PC-3 (cell line): Measurements from ENCODE around the gene SLC35E3.

Experiments used
- EZH2 ChIP-seq: fragments of 300-600 bp; sonication (generic); IDR thresholded peaks from one replicate; pipeline ENCODE4 v1.6.1; 2017; ENCODE audit warnings: antibody characterized with exemption, mild to moderate bottlenecking, low read length; ENCODE audit not compliant: unreplicated experiment
- TF ChIP-seq, protein P1 (sequence below): fragments of 300-600 bp; sonication (generic); conservative IDR thresholded peaks from 2 replicates; pipeline ENCODE4 v1.5.1; 2017; ENCODE audit warnings: antibody characterized with exemption, low read depth, mild to moderate bottlenecking, low read length

DNA sequence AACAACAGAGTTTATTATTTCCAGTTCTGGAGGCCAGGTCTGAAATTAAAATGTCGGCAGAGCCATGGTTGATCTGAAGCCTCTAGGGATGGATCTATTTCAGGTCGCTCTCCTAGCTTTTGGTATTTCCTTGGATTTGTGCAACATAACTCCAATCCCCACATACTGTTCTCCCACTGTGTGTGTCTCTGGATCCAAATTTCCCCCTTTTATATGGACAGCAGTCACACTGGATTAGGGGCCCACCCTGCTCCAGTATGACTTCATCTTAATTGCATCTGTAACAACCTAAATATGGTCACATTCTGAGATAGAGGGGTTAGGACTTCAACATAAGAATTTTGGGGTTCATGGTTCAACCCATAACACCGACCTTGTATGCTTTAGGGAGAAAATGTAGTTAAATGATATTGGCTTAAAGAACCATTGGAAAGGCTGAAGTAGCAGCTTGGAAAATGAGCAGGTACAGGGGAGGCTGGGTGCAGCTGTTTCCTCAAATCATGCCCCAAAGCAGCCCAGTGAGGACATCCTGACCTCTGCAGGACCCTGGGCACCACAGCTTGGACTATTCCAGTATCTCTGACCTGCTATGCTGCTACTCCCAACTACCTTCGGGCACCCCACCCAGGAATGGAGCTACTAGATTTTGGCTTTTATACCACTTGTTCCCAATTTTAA is 48.1 kb downstream of the SLC35E3 start:
- TF ChIP-seq, protein P1, sequence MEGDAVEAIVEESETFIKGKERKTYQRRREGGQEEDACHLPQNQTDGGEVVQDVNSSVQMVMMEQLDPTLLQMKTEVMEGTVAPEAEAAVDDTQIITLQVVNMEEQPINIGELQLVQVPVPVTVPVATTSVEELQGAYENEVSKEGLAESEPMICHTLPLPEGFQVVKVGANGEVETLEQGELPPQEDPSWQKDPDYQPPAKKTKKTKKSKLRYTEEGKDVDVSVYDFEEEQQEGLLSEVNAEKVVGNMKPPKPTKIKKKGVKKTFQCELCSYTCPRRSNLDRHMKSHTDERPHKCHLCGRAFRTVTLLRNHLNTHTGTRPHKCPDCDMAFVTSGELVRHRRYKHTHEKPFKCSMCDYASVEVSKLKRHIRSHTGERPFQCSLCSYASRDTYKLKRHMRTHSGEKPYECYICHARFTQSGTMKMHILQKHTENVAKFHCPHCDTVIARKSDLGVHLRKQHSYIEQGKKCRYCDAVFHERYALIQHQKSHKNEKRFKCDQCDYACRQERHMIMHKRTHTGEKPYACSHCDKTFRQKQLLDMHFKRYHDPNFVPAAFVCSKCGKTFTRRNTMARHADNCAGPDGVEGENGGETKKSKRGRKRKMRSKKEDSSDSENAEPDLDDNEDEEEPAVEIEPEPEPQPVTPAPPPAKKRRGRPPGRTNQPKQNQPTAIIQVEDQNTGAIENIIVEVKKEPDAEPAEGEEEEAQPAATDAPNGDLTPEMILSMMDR: no peak
- TF ChIP-seq EZH2: no peak
